ENCODE results near the gene COL24A1. TPM values are rescaled to one million over a fixed set of nuclear protein-coding genes. Genes with fewer than 3 reads are reported as not detected.

The COL24A1 gene
- total and polyA plus RNA-seq, 2 of the 8 experiments (the other 6 are each of a cell fraction or from before 2014, with no cell fraction given): 0.23 to 1.1 TPM

- TF ChIP-seq, protein P1, sequence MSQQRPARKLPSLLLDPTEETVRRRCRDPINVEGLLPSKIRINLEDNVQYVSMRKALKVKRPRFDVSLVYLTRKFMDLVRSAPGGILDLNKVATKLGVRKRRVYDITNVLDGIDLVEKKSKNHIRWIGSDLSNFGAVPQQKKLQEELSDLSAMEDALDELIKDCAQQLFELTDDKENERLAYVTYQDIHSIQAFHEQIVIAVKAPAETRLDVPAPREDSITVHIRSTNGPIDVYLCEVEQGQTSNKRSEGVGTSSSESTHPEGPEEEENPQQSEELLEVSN (IDR thresholded peaks at IDR 0.05): no peak
- TF ChIP-seq NRF1 (IDR thresholded peaks at IDR 0.05; ENCODE audit: low read depth, low read length) (no peak), SAP30 (IDR thresholded peaks at IDR 0.05; ENCODE audit: insufficient read depth, insufficient replicate concordance, low read length) (no peak), POLR2A (IDR thresholded peaks at IDR 0.05; ENCODE audit: control extremely low read depth in 1 of 2, low read depth in 2 of 2, low read length in 2 of 2) (no peak), HDAC2 (IDR thresholded peaks at IDR 0.05; ENCODE audit: borderline replicate concordance in 1 of 2, low read depth in 2 of 2, low read length in 2 of 2) (no peak), RXRA (IDR thresholded peaks at IDR 0.05; ENCODE audit: insufficient read depth, low read depth, low read length) (no peak), SP2 (IDR thresholded peaks at IDR 0.05; ENCODE audit: low read length) (no peak), EGR1 (IDR thresholded peaks at IDR 0.05; ENCODE audit: borderline replicate concordance, low read depth, low read length) (no peak), KDM4A (IDR thresholded peaks at IDR 0.05; ENCODE audit: low read depth, low read length, severe bottlenecking) (no peak)
Measured at GRCh38 chr1:86061551-86061990, 95.0 kb downstream of the COL24A1 start (continued).

Data from H1 (cell line).